ENCODE results near the gene RIMS1. TPM values are rescaled to one million over a fixed set of nuclear protein-coding genes. Genes with fewer than 3 reads are reported as not detected.

Gene RIMS1
- total and polyA plus RNA-seq, 2 experiments from 2014 or later: 0.29 to 0.92 TPM

- H3K36me3 ChIP-seq: no peaks in the 10 kb centered on the region
- H3K27ac ChIP-seq: no peak overlapping the region
- DNase-seq (ENCODE audit: low read depth in 1 of 2, low spot score in 1 of 2): no peak
- no peak for TF ChIP-seq CTCF (IDR thresholded peaks at IDR 0.05; ENCODE audit: low read depth, low read length)
- no peaks in the 10 kb centered on the region for H3K4me1 ChIP-seq (ENCODE audit: low read depth)
- no peaks in the 10 kb centered on the region for H3K27me3 ChIP-seq
- H3K9me3 ChIP-seq (ENCODE audit: low read depth): no peaks in the 10 kb centered on the region
- no peak overlapping the region for H3K4me3 ChIP-seq
Observed at GRCh38 chr6:72205500-72205899, 319.1 kb downstream of the RIMS1 start.

GRCh38 chr6:72206606-72207005 is 320.3 kb downstream of the RIMS1 start:
- H3K9me3 ChIP-seq (ENCODE audit: low read depth): no peaks in the 10 kb centered on the region
- no peak overlapping the region for H3K4me3 ChIP-seq
- no peak overlapping the region for H3K27ac ChIP-seq
- no peak for DNase-seq (ENCODE audit: low read depth in 1 of 2, low spot score in 1 of 2)
- no peak for TF ChIP-seq CTCF (IDR thresholded peaks at IDR 0.05; ENCODE audit: low read depth, low read length)
- H3K27me3 ChIP-seq: no peaks in the 10 kb centered on the region
- H3K4me1 ChIP-seq (ENCODE audit: low read depth): no peaks in the 10 kb centered on the region
- no peaks in the 10 kb centered on the region for H3K36me3 ChIP-seq

- Histone ChIP-seq H3K4me3 (no peak overlapping the region), H3K4me1 (ENCODE audit: low read depth) (no peaks in the 10 kb centered on the region), H3K9me3 (ENCODE audit: low read depth) (no peaks in the 10 kb centered on the region), H3K27ac (no peak overlapping the region), H3K27me3 (no peaks in the 10 kb centered on the region), H3K36me3 (no peaks in the 10 kb centered on the region)
- no peak for TF ChIP-seq CTCF (IDR thresholded peaks at IDR 0.05; ENCODE audit: low read depth, low read length)
- no peak for DNase-seq (ENCODE audit: low read depth in 1 of 2, low spot score in 1 of 2)
Observed at GRCh38 chr6:72212686-72213085, 326.3 kb downstream of the RIMS1 start.

GRCh38 chr6:72213654-72214053 is 327.3 kb downstream of the RIMS1 start:
- Histone ChIP-seq H3K27ac (no peak overlapping the region), H3K9me3 (ENCODE audit: low read depth) (no peaks in the 10 kb centered on the region), H3K4me3 (no peak overlapping the region), H3K36me3 (no peaks in the 10 kb centered on the region), H3K4me1 (ENCODE audit: low read depth) (no peaks in the 10 kb centered on the region), H3K27me3 (no peaks in the 10 kb centered on the region)
- no peak for DNase-seq (ENCODE audit: low read depth in 1 of 2, low spot score in 1 of 2)
- no peak for TF ChIP-seq CTCF (IDR thresholded peaks at IDR 0.05; ENCODE audit: low read depth, low read length)

- Histone ChIP-seq H3K27ac (no peak overlapping the region), H3K9me3 (ENCODE audit: low read depth) (no peaks in the 10 kb centered on the region), H3K36me3 (no peaks in the 10 kb centered on the region), H3K4me1 (ENCODE audit: low read depth) (no peaks in the 10 kb centered on the region), H3K4me3 (no peak overlapping the region), H3K27me3 (no peaks in the 10 kb centered on the region)
- DNase-seq (ENCODE audit: low read depth in 1 of 2, low spot score in 1 of 2): no peak
- no peak for TF ChIP-seq CTCF (IDR thresholded peaks at IDR 0.05; ENCODE audit: low read depth, low read length)
Observed at GRCh38 chr6:72216222-72217068, 330.1 kb downstream of the RIMS1 start.
